GM12891 (cell line): ENCODE data around the gene KCNN2.

ENCODE experiments used
- POLR2A ChIP-seq: IDR thresholded peaks from 2 replicates; pipeline ENCODE4 v1.6.1; 2011; ENCODE audit warnings: low read depth, low read length, control low read depth
- POLR2AphosphoS5 ChIP-seq: IDR thresholded peaks from 2 replicates; pipeline ENCODE4 v1.6.1; 2011; ENCODE audit warnings: low read depth, low read length, control low read depth
- SPI1 ChIP-seq: IDR thresholded peaks from 2 replicates; pipeline ENCODE4 v1.6.1; 2011; ENCODE audit warnings: low read depth, low read length, control low read depth

- no peak for TF ChIP-seq POLR2A
- no peak for TF ChIP-seq POLR2AphosphoS5
- no peak for TF ChIP-seq SPI1
These were observed 76.1 kb downstream of the KCNN2 start for GRCh38 chr5:114437936-114438335.
